ENCODE results near the gene HPN.

GRCh38 chr19:35106898-35107541 lies 65.5 kb downstream of the HPN start:
- TF ChIP-seq EZH2 (optimal IDR thresholded peaks at IDR 0.05; ENCODE audit: low read depth, low read length) (no peak), EZH2phosphoT487 (IDR thresholded peaks at IDR 0.05; ENCODE audit: low read length) (no peak)

Data from MM.1S (cell line).